HCT116 (cell line): ENCODE results near the gene PDE6B. TPM values are rescaled to one million over a fixed set of nuclear protein-coding genes. Genes with fewer than 3 reads are reported as not detected.

Experiments
- EZH2phosphoT487 ChIP-seq: fragments of 200-600 bp; IDR thresholded peaks from 2 replicates; pipeline ENCODE4 v1.6.1; 2018; ENCODE audit warnings: antibody characterized with exemption, borderline replicate concordance
- POLR2A ChIP-seq: IDR thresholded peaks from 2 replicates; pipeline ENCODE4 v1.7.0; 2011; ENCODE audit warnings: borderline replicate concordance; ENCODE audit not compliant: insufficient read depth, insufficient read length; ENCODE audit errors: extremely low read depth
- total RNA-seq: library from RNA; stranded (reverse); gene quantifications from one replicate; pipeline ENCODE4 v1.2.1, GENCODE V29; 2021; ENCODE audit not compliant: unreplicated experiment
- TF ChIP-seq, protein P1 (sequence below): IDR thresholded peaks from 2 replicates; pipeline ENCODE4 v1.6.1; 2012; ENCODE audit warnings: low read depth

Gene PDE6B
- total RNA-seq, 1 experiment from 2014 or later: not detected

- TF ChIP-seq, protein P1, sequence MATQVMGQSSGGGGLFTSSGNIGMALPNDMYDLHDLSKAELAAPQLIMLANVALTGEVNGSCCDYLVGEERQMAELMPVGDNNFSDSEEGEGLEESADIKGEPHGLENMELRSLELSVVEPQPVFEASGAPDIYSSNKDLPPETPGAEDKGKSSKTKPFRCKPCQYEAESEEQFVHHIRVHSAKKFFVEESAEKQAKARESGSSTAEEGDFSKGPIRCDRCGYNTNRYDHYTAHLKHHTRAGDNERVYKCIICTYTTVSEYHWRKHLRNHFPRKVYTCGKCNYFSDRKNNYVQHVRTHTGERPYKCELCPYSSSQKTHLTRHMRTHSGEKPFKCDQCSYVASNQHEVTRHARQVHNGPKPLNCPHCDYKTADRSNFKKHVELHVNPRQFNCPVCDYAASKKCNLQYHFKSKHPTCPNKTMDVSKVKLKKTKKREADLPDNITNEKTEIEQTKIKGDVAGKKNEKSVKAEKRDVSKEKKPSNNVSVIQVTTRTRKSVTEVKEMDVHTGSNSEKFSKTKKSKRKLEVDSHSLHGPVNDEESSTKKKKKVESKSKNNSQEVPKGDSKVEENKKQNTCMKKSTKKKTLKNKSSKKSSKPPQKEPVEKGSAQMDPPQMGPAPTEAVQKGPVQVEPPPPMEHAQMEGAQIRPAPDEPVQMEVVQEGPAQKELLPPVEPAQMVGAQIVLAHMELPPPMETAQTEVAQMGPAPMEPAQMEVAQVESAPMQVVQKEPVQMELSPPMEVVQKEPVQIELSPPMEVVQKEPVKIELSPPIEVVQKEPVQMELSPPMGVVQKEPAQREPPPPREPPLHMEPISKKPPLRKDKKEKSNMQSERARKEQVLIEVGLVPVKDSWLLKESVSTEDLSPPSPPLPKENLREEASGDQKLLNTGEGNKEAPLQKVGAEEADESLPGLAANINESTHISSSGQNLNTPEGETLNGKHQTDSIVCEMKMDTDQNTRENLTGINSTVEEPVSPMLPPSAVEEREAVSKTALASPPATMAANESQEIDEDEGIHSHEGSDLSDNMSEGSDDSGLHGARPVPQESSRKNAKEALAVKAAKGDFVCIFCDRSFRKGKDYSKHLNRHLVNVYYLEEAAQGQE: no peak
- TF ChIP-seq EZH2phosphoT487 (no peak), POLR2A (no peak)
These were observed 93.1 kb downstream of the PDE6B start (continued) for GRCh38 chr4:718460-718859.

Other genes with a start within 250 kb of the PDE6B start
- gene ZNF721, start 126.4 kb upstream of the PDE6B start, total RNA-seq: 34.5 TPM
- gene PIGG, start 126.4 kb upstream of the PDE6B start, total RNA-seq: 38.6 TPM
- gene TMEM271, start 49.3 kb upstream of the PDE6B start, total RNA-seq: not detected
- 330 TPM for gene ATP5ME, start 48.7 kb downstream of the PDE6B start, total RNA-seq
- gene MYL5, start 49.0 kb downstream of the PDE6B start, total RNA-seq: 14.0 TPM
- gene SLC49A3, start 63.6 kb downstream of the PDE6B start, total RNA-seq: 5.5 TPM
- gene PCGF3, start 80.3 kb downstream of the PDE6B start, total RNA-seq: 66.3 TPM
- 14.5 TPM for gene CPLX1, start 200.6 kb downstream of the PDE6B start, total RNA-seq